Brain pericyte (primary cell): ENCODE data around the gene WAS.
A peak's percentile ranks its signal among the peaks of the same experiment; 100 is the strongest.

Experiments
- DNase-seq: peaks from one replicate; pipeline ENCODE4 v3.0.0-alpha.2; 2012; ENCODE audit warnings: low read depth, low spot score

Gene WAS

GRCh38 chrX:48711929-48712505 is 28.4 kb downstream of the WAS start:
- DNase-seq: no peak

- DNase-seq: no peak
Measured at GRCh38 chrX:48713847-48714246, 30.2 kb downstream of the WAS start.

DNA sequence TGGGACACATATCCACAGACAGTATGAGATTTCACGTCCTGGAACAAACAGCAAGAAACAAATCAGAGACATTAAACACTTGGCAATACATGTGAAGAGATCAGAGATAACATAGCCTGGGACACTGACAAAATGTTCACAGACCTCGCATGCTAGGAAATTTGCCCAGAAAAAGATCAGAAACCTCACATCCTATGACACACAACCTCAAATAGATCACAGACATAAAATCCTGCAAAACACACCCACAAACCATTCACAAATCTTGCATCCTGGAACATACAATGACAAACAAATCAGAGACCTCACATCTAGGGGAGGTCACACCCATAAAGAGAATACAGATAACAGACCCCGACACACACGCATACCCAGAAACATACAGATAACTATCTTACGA is 31.0 kb downstream of the WAS start:
- DNase-seq: no peak

DNA sequence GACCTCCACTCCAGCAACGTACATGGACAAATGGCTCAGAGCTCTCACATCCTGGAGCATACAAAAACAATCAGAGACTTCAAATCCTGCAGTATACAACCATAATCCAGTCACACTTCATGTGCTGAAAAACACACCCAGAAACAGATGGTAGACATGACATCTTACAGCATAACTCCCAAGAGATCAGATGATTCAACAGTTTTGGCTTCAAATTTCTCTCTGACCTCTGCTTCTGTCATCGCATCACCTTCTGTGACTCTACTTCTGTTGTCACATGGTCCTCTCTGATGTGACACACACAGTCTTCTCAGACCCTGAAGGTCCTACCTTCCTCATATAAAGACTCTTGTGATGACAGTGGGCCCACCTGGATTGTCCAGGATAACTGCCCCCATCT is 31.5 kb downstream of the WAS start:
- DNase-seq: no peak

GRCh38 chrX:48715876-48716502 is 32.4 kb downstream of the WAS start:
- DNase-seq: no peak

DNA sequence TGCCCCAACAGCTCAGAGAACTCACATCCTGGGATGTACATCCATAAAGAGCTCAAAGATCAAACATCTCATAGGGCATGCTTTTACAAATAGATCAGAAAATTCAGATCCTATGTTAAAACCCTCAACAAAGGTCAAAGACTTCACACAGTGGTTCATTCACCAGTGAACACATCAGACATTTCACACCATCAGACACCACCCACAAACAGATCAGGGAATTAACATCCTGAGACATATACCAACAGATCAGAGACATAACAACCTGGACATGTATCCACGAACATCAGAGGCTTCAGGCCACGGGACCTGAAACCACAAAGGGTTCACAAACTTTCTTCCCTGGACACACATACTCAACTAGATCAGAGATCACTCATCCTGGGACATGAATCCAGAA is 36.4 kb downstream of the WAS start:
- DNase-seq: no peak

DNA sequence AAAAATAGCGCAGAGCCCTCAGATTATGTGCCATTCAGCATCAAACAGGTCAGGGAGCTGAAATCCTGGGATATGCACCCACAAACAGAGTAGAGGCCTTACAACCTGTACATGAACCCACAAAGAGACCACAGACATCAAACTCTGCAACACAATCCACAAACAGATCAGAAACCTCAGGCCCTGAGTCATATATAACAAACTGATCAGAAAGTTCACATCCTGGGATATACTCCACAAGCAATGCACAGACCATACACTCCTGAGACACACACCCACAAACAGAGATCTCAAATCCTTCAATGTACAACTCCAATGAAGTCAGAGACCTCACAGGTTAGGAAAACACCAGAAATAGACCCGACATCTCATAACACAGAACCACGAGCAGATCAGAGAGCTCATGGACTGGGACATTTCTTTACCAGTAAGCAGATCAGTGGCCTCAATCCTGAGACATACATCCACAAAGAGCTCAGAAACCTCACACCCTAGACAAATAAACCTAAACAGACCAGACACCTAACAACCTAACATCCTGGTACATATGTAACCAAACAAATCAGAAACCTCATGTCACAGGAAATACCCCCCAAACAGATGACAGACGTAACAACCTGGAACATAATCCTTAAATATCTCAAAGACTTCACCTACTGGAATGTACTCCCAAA is 37.1 kb downstream of the WAS start:
- no peak for DNase-seq

DNA sequence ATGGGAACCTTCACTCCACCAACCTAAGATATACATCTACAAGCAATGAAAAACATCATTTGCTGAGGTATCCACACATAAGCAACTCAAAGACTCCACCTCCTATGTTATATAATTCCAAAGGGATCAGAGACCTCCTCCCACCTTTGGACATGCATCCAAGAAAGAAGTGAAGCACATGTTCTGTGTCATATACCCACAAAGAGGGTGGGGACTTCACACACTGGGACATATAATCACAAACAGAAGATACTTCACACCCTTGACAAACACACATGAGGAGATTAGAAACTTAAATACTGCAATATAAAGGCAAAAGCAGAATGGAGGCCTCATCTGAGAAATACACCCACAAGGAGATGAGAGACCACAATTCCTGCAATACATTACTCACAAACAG is 38.3 kb downstream of the WAS start:
- DNase-seq: no peak

DNA sequence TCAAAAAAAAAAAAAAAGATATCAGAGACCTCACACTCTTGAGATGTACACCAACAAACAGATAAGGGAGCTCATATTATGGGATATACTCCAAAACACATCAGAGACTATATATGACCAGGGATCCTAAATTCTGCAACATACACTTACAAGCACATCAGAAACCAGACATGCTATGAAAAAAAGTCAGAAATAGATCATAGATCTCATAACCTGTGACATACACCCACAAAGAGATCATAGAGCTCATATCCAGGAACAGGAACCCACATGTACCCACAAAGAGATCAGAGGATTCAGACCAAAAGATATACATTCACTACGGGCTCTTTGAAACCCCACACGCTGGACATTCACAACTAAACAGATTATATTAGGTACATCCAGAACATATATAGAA is 43.0 kb downstream of the WAS start:
- no peak for DNase-seq

- DNase-seq: no peak
Measured at GRCh38 chrX:48728653-48729052, 45.1 kb downstream of the WAS start.

- DNase-seq: no peak
Measured at GRCh38 chrX:48736303-48736702, 52.7 kb downstream of the WAS start.

DNA sequence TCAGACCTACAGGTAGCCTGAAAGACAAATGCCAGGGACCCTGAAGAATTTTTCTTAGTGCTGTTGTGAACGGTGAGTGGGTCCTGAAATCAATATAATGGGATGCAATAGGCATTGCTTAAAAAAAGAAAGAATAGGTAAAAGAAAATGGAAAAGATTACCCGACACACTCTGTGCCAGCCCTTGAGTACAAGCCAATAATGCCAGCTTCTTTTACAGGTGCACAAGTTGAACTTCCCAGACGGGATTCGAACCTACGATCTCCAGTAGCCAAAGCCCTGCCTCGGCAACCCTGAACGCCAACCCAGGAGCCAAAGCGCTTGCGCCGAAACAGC is 53.2 kb downstream of the WAS start:
- no peak for DNase-seq

DNA sequence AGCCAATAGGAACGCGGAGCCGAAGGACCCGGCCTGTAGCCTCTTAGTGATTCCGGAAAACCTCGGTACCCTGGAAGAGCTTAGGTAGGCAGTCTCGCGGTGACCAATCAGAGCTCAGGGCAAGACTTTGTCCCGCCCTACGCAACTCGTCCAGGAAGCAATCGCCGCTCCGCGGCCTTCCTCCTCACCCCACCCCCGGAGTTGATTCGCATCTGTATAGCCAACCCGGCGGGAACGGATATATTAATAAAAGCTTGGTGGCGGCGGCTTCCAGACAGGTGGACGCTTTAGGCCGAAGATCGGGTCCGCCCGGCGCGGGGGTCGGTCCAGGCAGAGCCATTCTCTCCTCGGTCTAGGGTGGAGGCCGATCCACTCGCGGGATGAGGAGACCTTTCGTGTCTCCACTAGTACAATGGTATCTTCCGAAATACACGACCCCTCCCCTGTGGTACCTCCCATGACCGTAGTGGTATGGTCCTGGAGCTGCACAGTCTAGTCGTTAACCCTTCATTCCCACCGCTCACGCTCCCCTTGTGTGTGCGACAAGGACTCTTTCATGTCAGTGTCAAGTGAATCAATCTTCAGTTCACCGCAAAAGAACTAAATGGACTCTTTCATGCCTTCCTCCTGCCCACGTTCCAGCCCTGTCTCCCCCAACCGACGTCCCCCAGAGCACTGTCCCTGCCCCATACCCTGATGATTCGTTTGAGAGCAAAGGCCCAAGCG is 53.8 kb downstream of the WAS start:
- DNase-seq: peak; percentile 87

- DNase-seq: no peak
Measured at GRCh38 chrX:48737940-48738339, 54.3 kb downstream of the WAS start.
